ENCODE results near the gene TOLLIP.

TOLLIP gene

GRCh38 chr11:1310772-1311468 is 1.5 kb upstream of the TOLLIP start:
- DNase-seq: no peak

GRCh38 chr11:1310318-1310687 is 871 bp upstream of the TOLLIP start:
- no peak for DNase-seq

GRCh38 chr11:1308743-1309497 is 512 bp downstream of the TOLLIP start:
- no peak for DNase-seq

GRCh38 chr11:1307998-1308742 is 1.3 kb downstream of the TOLLIP start:
- peak; percentile 18 for DNase-seq

- peak; percentile 22 for DNase-seq
Observed at GRCh38 chr11:1307163-1307870, 2.1 kb downstream of the TOLLIP start.

- DNase-seq: no peak
Observed at GRCh38 chr11:1306186-1307162, 3.0 kb downstream of the TOLLIP start.

GRCh38 chr11:1305501-1306056 is 3.9 kb downstream of the TOLLIP start:
- DNase-seq: no peak

- DNase-seq: no peak
Observed at GRCh38 chr11:1305063-1305495, 4.4 kb downstream of the TOLLIP start.

- DNase-seq: no peak
Observed at GRCh38 chr11:1304380-1304779, 5.1 kb downstream of the TOLLIP start.

- peak; percentile 15 for DNase-seq
Observed at GRCh38 chr11:1303973-1304372, 5.5 kb downstream of the TOLLIP start.

GRCh38 chr11:1303126-1303821 is 6.2 kb downstream of the TOLLIP start:
- DNase-seq: no peak

GRCh38 chr11:1302461-1303125 is 6.8 kb downstream of the TOLLIP start:
- peak; percentile 16 for DNase-seq

GRCh38 chr11:1302041-1302460 is 7.4 kb downstream of the TOLLIP start:
- no peak for DNase-seq

GRCh38 chr11:1301220-1302000 is 8.0 kb downstream of the TOLLIP start:
- no peak for DNase-seq

- no peak for DNase-seq
Observed at GRCh38 chr11:1300569-1301187, 8.8 kb downstream of the TOLLIP start.

- no peak for DNase-seq
Observed at GRCh38 chr11:1300121-1300520, 9.3 kb downstream of the TOLLIP start.

GRCh38 chr11:1299621-1300020 is 9.8 kb downstream of the TOLLIP start:
- DNase-seq: no peak

GRCh38 chr11:1298695-1299492 is 10.5 kb downstream of the TOLLIP start:
- DNase-seq: peak; percentile 61
